CD14-positive monocyte (primary cell): ENCODE data around the gene NRAS. TPM values are rescaled to one million over a fixed set of nuclear protein-coding genes. Genes with fewer than 3 reads are reported as not detected.

Experiments used
- DNase-seq, 3 donors: peaks; one replicate each; pipeline ENCODE4 v3.0.0-alpha.2; 2011 to 2022
- H2AFZ ChIP-seq: 2 replicates; pipeline ENCODE4 v1.6.0; 2012; ENCODE audit warnings: mild to moderate bottlenecking, low read depth, low read length, inconsistent platforms; ENCODE audit not compliant: insufficient read depth, poor library complexity, severe bottlenecking
- H3K27ac ChIP-seq, 2 donors: 1 replicate in 1 of 2; 2 replicates in 1 of 2; pipeline ENCODE4 v1.5.1; 2012 to 2013; ENCODE audit warnings: low read length in 2 of 2, control low read depth in 1 of 2, inconsistent platforms in 1 of 2, low read depth in 1 of 2, mild to moderate bottlenecking in 1 of 2
- H3K27me3 ChIP-seq, 2 donors: one replicate each; pipeline versions ENCODE4 v1.6.0 to v1.6.1; 2011 to 2013; ENCODE audit warnings: low read length in 2 of 2; ENCODE audit not compliant: control insufficient read depth in 2 of 2, insufficient read depth in 2 of 2
- H3K36me3 ChIP-seq, 2 donors: replicated peaks in 1 of 2; 1 replicate in 1 of 2; 2 replicates in 1 of 2; pipeline versions ENCODE4 v1.5.1 to v1.6.1; 2012 to 2013; ENCODE audit warnings: low read length in 2 of 2, control low read depth in 1 of 2, inconsistent platforms in 1 of 2, mild to moderate bottlenecking in 1 of 2; ENCODE audit not compliant: insufficient read depth in 2 of 2, control insufficient read depth in 1 of 2
- H3K4me1 ChIP-seq, 2 donors: 1 replicate in 1 of 2; 2 replicates in 1 of 2; pipeline versions ENCODE4 v1.5.1 to v1.6.1; 2012 to 2013; ENCODE audit warnings: low read length in 2 of 2, control low read depth in 1 of 2, inconsistent platforms in 1 of 2, mild to moderate bottlenecking in 1 of 2, moderate library complexity in 1 of 2; ENCODE audit not compliant: insufficient read depth in 2 of 2, control insufficient read depth in 1 of 2
- H3K4me2 ChIP-seq: replicated peaks from 2 replicates; pipeline ENCODE3; 2012; ENCODE audit warnings: low read length, moderate library complexity, mild to moderate bottlenecking; ENCODE audit not compliant: poor library complexity, severe bottlenecking; ENCODE audit errors: extremely low read depth
- H3K4me3 ChIP-seq, 3 experiments: fragments of 200-600 bp in 1 of 3; sonication (generic) in 1 of 3; replicated peaks in 1 of 3; 1 replicate in 2 of 3; 2 replicates in 1 of 3; pipeline ENCODE4 v1.5.1; 2011 to 2013; ENCODE audit warnings: low read length in 3 of 3, mild to moderate bottlenecking in 3 of 3, control low read depth in 2 of 3, low read depth in 2 of 3, inconsistent platforms in 1 of 3, moderate library complexity in 1 of 3
- H3K79me2 ChIP-seq: 2 replicates; pipeline ENCODE4 v1.6.0; 2012; ENCODE audit warnings: mild to moderate bottlenecking, control low read depth, inconsistent platforms, low read length, moderate library complexity; ENCODE audit not compliant: insufficient read depth
- H3K9ac ChIP-seq: 2 replicates; pipeline ENCODE4 v1.6.0; 2017; ENCODE audit warnings: low read length, mild to moderate bottlenecking; ENCODE audit not compliant: insufficient read depth, poor library complexity, severe bottlenecking
- H3K9me3 ChIP-seq, 2 donors: replicated peaks in 1 of 2; 1 replicate in 1 of 2; 2 replicates in 1 of 2; pipeline versions ENCODE4 v1.5.1 to v1.6.1; 2012 to 2013; ENCODE audit warnings: low read length in 2 of 2, control low read depth in 1 of 2; ENCODE audit not compliant: control insufficient read depth in 1 of 2, insufficient read depth in 1 of 2
- H4K20me1 ChIP-seq: 2 replicates; pipeline ENCODE4 v1.6.0; 2012; ENCODE audit warnings: mild to moderate bottlenecking, low read length, control low read depth, moderate library complexity; ENCODE audit not compliant: insufficient read depth
- H3K27ac Mint-ChIP-seq, 7 donors: one replicate each; pipeline ENCODE4 v1.8.0; 2020; ENCODE audit warnings: mild to moderate bottlenecking in 7 of 7, mixed read lengths in 7 of 7, moderate library complexity in 6 of 7, inconsistent platforms in 2 of 7
- H3K27me3 Mint-ChIP-seq, 3 donors: one replicate each; pipeline ENCODE4 v1.8.0; 2021 to 2022; ENCODE audit warnings: low read depth in 3 of 3, mild to moderate bottlenecking in 3 of 3, mixed read lengths in 3 of 3, moderate library complexity in 3 of 3, inconsistent platforms in 1 of 3
- H3K36me3 Mint-ChIP-seq, 2 donors: one replicate each; pipeline ENCODE4 v1.8.0; 2020; ENCODE audit warnings: mixed read lengths in 2 of 2, inconsistent platforms in 1 of 2, mild to moderate bottlenecking in 1 of 2
- H3K4me1 Mint-ChIP-seq: one replicate; pipeline ENCODE4 v1.8.0; 2020; ENCODE audit warnings: mild to moderate bottlenecking, mixed read lengths
- H3K4me3 Mint-ChIP-seq, 2 donors: one replicate each; pipeline ENCODE4 v1.8.0; 2020; ENCODE audit warnings: mild to moderate bottlenecking in 2 of 2, mixed read lengths in 2 of 2, moderate library complexity in 1 of 2
- H3K9me3 Mint-ChIP-seq, 7 donors: one replicate each; pipeline ENCODE4 v1.8.0; 2020 to 2022; ENCODE audit warnings: mixed read lengths in 7 of 7, mild to moderate bottlenecking in 6 of 7, moderate library complexity in 6 of 7, inconsistent platforms in 2 of 7
- CTCF ChIP-seq: fragments of 200-600 bp; IDR thresholded peaks from one replicate; pipeline ENCODE4 v1.8.0; 2022; ENCODE audit warnings: antibody characterized with exemption, mild to moderate bottlenecking
- WGBS: methylation state at CpG from one replicate; pipeline ENCODE4 v1.1.5; 2013; ENCODE audit warnings: missing lambda C conversion rate; ENCODE audit not compliant: insufficient coverage; 5-methylcytosine and 5-hydroxymethylcytosine counted together
- intact Hi-C, 2 donors: fragments of 100-400 bp; cut with micrococcal nuclease; formaldehyde crosslinking; loops; one replicate each; pipeline versions ENCODE4 v1.15.0 to v1.15.1; 2023
- polyA plus RNA-seq, 3 donors: library from polyadenylated mRNA; depleted of rRNA in 1 of 3; unstranded in 2 of 3; stranded (reverse) in 1 of 3; fragments of 300-500 nt in 2 of 3; fragments of >200 nt in 1 of 3; fragmentation: Illumina TruSeq in 2 of 3; gene quantifications; 1 replicate in 2 of 3; 2 replicates in 1 of 3; pipeline ENCODE4 v1.2.3, GENCODE V29; 2012 to 2021

The NRAS gene
- polyA plus RNA-seq, 3 donors: 12.2 to 42.7 (median 40.8) TPM

GRCh38 chr1:114668373-114668772 lies 48.2 kb downstream of the NRAS start:
- Mint-ChIP-seq H3K27ac (no peak overlapping the region), H3K36me3 (peaks cover 0 to 2% of the 10 kb centered on the region in 2 donors), H3K4me3 (peak overlapping the region in 1 of 2 donors; percentile 43), H3K4me1 (peaks cover 13% of the 10 kb centered on the region), H3K9me3 (peaks cover 0 to 6% (median 0%) of the 10 kb centered on the region in 7 donors), H3K27me3 (peaks cover 22 to 41% (median 29%) of the 10 kb centered on the region in 3 donors)
- no peaks in the 10 kb centered on the region for H3K36me3 ChIP-seq
- DNase-seq: no peak
- no peaks in the 10 kb centered on the region for H4K20me1 ChIP-seq
- no peak for TF ChIP-seq CTCF
- intact Hi-C loops: loop anchor here in 1 of 2 donors (10.0 kb wide), 1 partner anchor 84 kb away; the partner anchor contains the start of gene BCAS2
- WGBS: 33% methylated on average over 1 of the region's 4 CpGs
- no peaks in the 10 kb centered on the region for H3K9me3 ChIP-seq
- no peak overlapping the region for H3K9ac ChIP-seq
- no peak overlapping the region for H3K27ac ChIP-seq
- H2AFZ ChIP-seq: no peak overlapping the region
- peaks cover 4 to 27% of the 10 kb centered on the region in 2 donors for H3K27me3 ChIP-seq
- no peaks in the 10 kb centered on the region for H3K79me2 ChIP-seq
- H3K4me2 ChIP-seq: no peak overlapping the region
- peaks cover 10 to 14% of the 10 kb centered on the region in 2 donors for H3K4me1 ChIP-seq
- no peak overlapping the region for H3K4me3 ChIP-seq

GRCh38 chr1:114666954-114667353 lies 49.6 kb downstream of the NRAS start:
- H3K4me3 ChIP-seq: no peak overlapping the region
- H3K27ac ChIP-seq: no peak overlapping the region
- no peak overlapping the region for H3K4me3 Mint-ChIP-seq
- no peaks in the 10 kb centered on the region for H4K20me1 ChIP-seq
- H3K4me2 ChIP-seq: no peak overlapping the region
- no peaks in the 10 kb centered on the region for H3K9me3 ChIP-seq
- H3K4me1 Mint-ChIP-seq: peaks cover 13% of the 10 kb centered on the region
- H2AFZ ChIP-seq: no peak overlapping the region
- 100% methylated on average over 2 of the region's 3 CpGs for WGBS
- no peaks in the 10 kb centered on the region for H3K36me3 ChIP-seq
- peaks cover 0 to 6% (median 0%) of the 10 kb centered on the region in 7 donors for H3K9me3 Mint-ChIP-seq
- peaks cover 0 to 2% of the 10 kb centered on the region in 2 donors for H3K36me3 Mint-ChIP-seq
- no peak overlapping the region for H3K9ac ChIP-seq
- intact Hi-C loops: loop anchor here in 1 of 2 donors (10.0 kb wide), 1 partner anchor 82 kb away; the partner anchor contains the start of gene BCAS2
- H3K79me2 ChIP-seq: no peaks in the 10 kb centered on the region
- no peak overlapping the region for H3K27ac Mint-ChIP-seq
- peaks cover 4 to 28% of the 10 kb centered on the region in 2 donors for H3K27me3 ChIP-seq
- peaks cover 10 to 14% of the 10 kb centered on the region in 2 donors for H3K4me1 ChIP-seq
- peaks cover 24 to 42% (median 30%) of the 10 kb centered on the region in 3 donors for H3K27me3 Mint-ChIP-seq
- no peak for DNase-seq
- TF ChIP-seq CTCF: no peak
